Natural killer cell (primary cell): ENCODE measurements around the gene CA4. TPM values are rescaled to one million over a fixed set of nuclear protein-coding genes. Genes with fewer than 3 reads are reported as not detected.
"Not testable (repeated sequence)": the region's sequence is repeated elsewhere in the genome, so short reads cannot be mapped to it uniquely, and the experiment has no call there.

Experiments used
- ATAC-seq, 3 donors: fragments of 150-1000 bp in 2 of 3; fragments of 200-7000 bp in 1 of 3; cut with Tn5 transposase; 1 replicate in 1 of 3; 2 replicates in 2 of 3; pipeline ENCODE4 v1.10.0; 2021; ENCODE audit warnings: mild to moderate bottlenecking in 2 of 3, moderate library complexity in 2 of 3
- DNase-seq, 2 donors: peaks; one replicate each; pipeline versions ENCODE4 v3.0.0 to v3.0.0-alpha.2; 2013 to 2021; ENCODE audit warnings: mixed read lengths in 1 of 2
- H3K27ac ChIP-seq: one replicate; pipeline ENCODE4 v1.5.1; 2013; ENCODE audit warnings: mild to moderate bottlenecking, low read length
- H3K27me3 ChIP-seq: one replicate; pipeline ENCODE4 v1.6.1; 2013; ENCODE audit warnings: low read length; ENCODE audit not compliant: control insufficient read depth, insufficient read depth
- H3K36me3 ChIP-seq: one replicate; pipeline ENCODE4 v1.6.1; 2013; ENCODE audit warnings: low read length; ENCODE audit not compliant: control insufficient read depth, insufficient read depth
- H3K4me1 ChIP-seq: one replicate; pipeline ENCODE4 v1.6.1; 2013; ENCODE audit warnings: low read length; ENCODE audit not compliant: control insufficient read depth, insufficient read depth
- H3K4me3 ChIP-seq: one replicate; pipeline ENCODE4 v1.5.1; 2013; ENCODE audit warnings: low read length
- H3K9me3 ChIP-seq: one replicate; pipeline ENCODE4 v1.6.1; 2013; ENCODE audit warnings: low read length; ENCODE audit not compliant: control insufficient read depth, insufficient read depth
- H3K27ac Mint-ChIP-seq, 2 donors: one replicate each; pipeline ENCODE4 v1.8.0; 2022; ENCODE audit warnings: mild to moderate bottlenecking in 2 of 2, mixed read lengths in 2 of 2, moderate library complexity in 1 of 2
- H3K27me3 Mint-ChIP-seq, 2 donors: one replicate each; pipeline ENCODE4 v1.8.0; 2022; ENCODE audit warnings: low read depth in 2 of 2, mixed read lengths in 2 of 2
- H3K36me3 Mint-ChIP-seq: one replicate; pipeline ENCODE4 v1.8.0; 2022; ENCODE audit warnings: mixed read lengths
- H3K4me1 Mint-ChIP-seq, 2 donors: one replicate each; pipeline ENCODE4 v1.8.0; 2022; ENCODE audit warnings: mixed read lengths in 2 of 2
- H3K4me3 Mint-ChIP-seq: one replicate; pipeline ENCODE4 v1.8.0; 2022; ENCODE audit warnings: mild to moderate bottlenecking, moderate library complexity, mixed read lengths
- H3K9me3 Mint-ChIP-seq, 2 donors: one replicate each; pipeline ENCODE4 v1.8.0; 2022; ENCODE audit warnings: mixed read lengths in 2 of 2
- CTCF ChIP-seq: fragments of 200-600 bp; IDR thresholded peaks from one replicate; pipeline ENCODE4 v1.8.0; 2022; ENCODE audit warnings: antibody characterized with exemption
- WGBS: methylation state at CpG from one replicate; pipeline ENCODE4 v1.1.7; 2013; ENCODE audit warnings: missing lambda C conversion rate; ENCODE audit not compliant: insufficient coverage; 5-methylcytosine and 5-hydroxymethylcytosine counted together
- intact Hi-C: fragments of 100-400 bp; cut with micrococcal nuclease; formaldehyde crosslinking; loops from one replicate; pipeline ENCODE4 v1.14.2; 2022
- total RNA-seq, 4 donors: library from RNA; stranded (reverse); fragments of 120-200 nt in 1 of 4; gene quantifications; one replicate each; pipeline versions ENCODE4 v1.2.3 to v1.2.4, GENCODE V29; 2013 to 2022

CA4 gene
- total RNA-seq, 3 donors from 2014 or later (not counting 1 experiment from before 2014, with no cell fraction given): 1.3 TPM; not detected in 2

GRCh38 chr17:60108712-60109111 is 41.1 kb upstream of the CA4 start:
- no peaks in the 10 kb centered on the region for H3K4me1 ChIP-seq
- intact Hi-C loops: loop anchor here (10.0 kb wide), 1 partner anchor 194 kb away; no protein-coding TSS in a partner anchor
- no peaks in the 10 kb centered on the region for H3K36me3 ChIP-seq
- ATAC-seq (no peak), DNase-seq (no peak)
- H3K27ac ChIP-seq: no peak overlapping the region
- TF ChIP-seq CTCF: no peak
- Mint-ChIP-seq H3K4me3 (no peak overlapping the region), H3K36me3 (no peaks in the 10 kb centered on the region), H3K4me1 (peaks cover 0 to 9% of the 10 kb centered on the region in 2 donors), H3K27me3 (peaks cover 4 to 17% of the 10 kb centered on the region in 2 donors), H3K27ac (no peak overlapping the region), H3K9me3 (no peaks in the 10 kb centered on the region)
- H3K4me3 ChIP-seq: no peak overlapping the region
- no peaks in the 10 kb centered on the region for H3K27me3 ChIP-seq
- 86% methylated on average over 3 of the region's 4 CpGs for WGBS
- H3K9me3 ChIP-seq: no peaks in the 10 kb centered on the region

- WGBS: 100% methylated on average over 1 of the region's 1 CpG
- no peak overlapping the region for H3K27ac ChIP-seq
- H3K9me3 Mint-ChIP-seq: no peaks in the 10 kb centered on the region
- TF ChIP-seq CTCF: no peak
- H3K4me3 Mint-ChIP-seq: no peak overlapping the region
- H3K4me1 ChIP-seq: no peaks in the 10 kb centered on the region
- no peaks in the 10 kb centered on the region for H3K36me3 Mint-ChIP-seq
- ATAC-seq: no peak
- no peaks in the 10 kb centered on the region for H3K9me3 ChIP-seq
- peaks cover 0 to 9% of the 10 kb centered on the region in 2 donors for H3K4me1 Mint-ChIP-seq
- no peaks in the 10 kb centered on the region for H3K27me3 ChIP-seq
- DNase-seq: no peak
- no peak overlapping the region for H3K4me3 ChIP-seq
- intact Hi-C loops: loop anchor here (10.0 kb wide), 1 partner anchor 194 kb away; no protein-coding TSS in a partner anchor
- H3K36me3 ChIP-seq: no peaks in the 10 kb centered on the region
- peaks cover 4 to 12% of the 10 kb centered on the region in 2 donors for H3K27me3 Mint-ChIP-seq
- no peak overlapping the region for H3K27ac Mint-ChIP-seq
These were observed 40.6 kb upstream of the CA4 start for GRCh38 chr17:60109161-60109560.

GRCh38 chr17:60110586-60110985 is 39.2 kb upstream of the CA4 start:
- Mint-ChIP-seq H3K9me3 (no peaks in the 10 kb centered on the region), H3K36me3 (no peaks in the 10 kb centered on the region), H3K4me1 (peaks cover 0 to 9% of the 10 kb centered on the region in 2 donors), H3K27me3 (peaks cover 4 to 10% of the 10 kb centered on the region in 2 donors), H3K27ac (no peak overlapping the region), H3K4me3 (no peak overlapping the region)
- H3K4me3 ChIP-seq: no peak overlapping the region
- DNase-seq (no peak), ATAC-seq (no peak)
- no peak for TF ChIP-seq CTCF
- no peaks in the 10 kb centered on the region for H3K27me3 ChIP-seq
- no peaks in the 10 kb centered on the region for H3K4me1 ChIP-seq
- no CpG with 5 or more reads among the region's 3 CpGs for WGBS
- no peaks in the 10 kb centered on the region for H3K36me3 ChIP-seq
- intact Hi-C loops: no loop called here
- H3K9me3 ChIP-seq: no peaks in the 10 kb centered on the region
- H3K27ac ChIP-seq: no peak overlapping the region

GRCh38 chr17:60111661-60112060 is 38.1 kb upstream of the CA4 start:
- DNase-seq, H3K4me3 Mint-ChIP-seq, H3K9me3 ChIP-seq, H3K36me3 Mint-ChIP-seq, H3K27ac Mint-ChIP-seq, H3K36me3 ChIP-seq, H3K27ac ChIP-seq, H3K4me1 Mint-ChIP-seq, H3K4me1 ChIP-seq, H3K9me3 Mint-ChIP-seq, H3K4me3 ChIP-seq, intact Hi-C loops, H3K27me3 ChIP-seq: not testable (repeated sequence)
- H3K27me3 Mint-ChIP-seq: peaks cover 4 to 10% of the 10 kb centered on the region in 2 donors
- WGBS: 0% methylated on average over 2 of the region's 5 CpGs
- peak; percentile 61 to 70 (median 67) for ATAC-seq

- H3K4me3 Mint-ChIP-seq, H3K27ac ChIP-seq, H3K27me3 Mint-ChIP-seq, H3K9me3 Mint-ChIP-seq, H3K27me3 ChIP-seq, DNase-seq, H3K9me3 ChIP-seq, H3K36me3 ChIP-seq, H3K27ac Mint-ChIP-seq, H3K4me1 ChIP-seq, H3K36me3 Mint-ChIP-seq, intact Hi-C loops, H3K4me1 Mint-ChIP-seq, ATAC-seq, H3K4me3 ChIP-seq: not testable (repeated sequence)
- WGBS: no CpG with 5 or more reads among the region's 5 CpGs
These were observed 34.4 kb upstream of the CA4 start for GRCh38 chr17:60115364-60115763.

GRCh38 chr17:60116196-60116595 is 33.6 kb upstream of the CA4 start:
- H3K27ac Mint-ChIP-seq, DNase-seq, H3K27me3 Mint-ChIP-seq, H3K4me3 Mint-ChIP-seq, H3K27ac ChIP-seq, H3K4me1 ChIP-seq, intact Hi-C loops, H3K4me1 Mint-ChIP-seq, ATAC-seq, H3K36me3 ChIP-seq, H3K36me3 Mint-ChIP-seq, H3K4me3 ChIP-seq, H3K9me3 ChIP-seq, H3K9me3 Mint-ChIP-seq, H3K27me3 ChIP-seq: not testable (repeated sequence)
- no CpG with 5 or more reads among the region's 14 CpGs for WGBS
